HG02571 (cell line): ENCODE data around the gene ARPC2.
"Not testable (repeated sequence)": the region's sequence is repeated elsewhere in the genome, so short reads cannot be mapped to it uniquely, and the experiment has no call there.

Experiments
- ATAC-seq: cut with Tn5 transposase; IDR thresholded peaks from one replicate; pipeline ENCODE4 v1.9.1; 2021; ENCODE audit warnings: mild to moderate bottlenecking, moderate library complexity; ENCODE audit not compliant: unreplicated experiment

The ARPC2 gene

DNA sequence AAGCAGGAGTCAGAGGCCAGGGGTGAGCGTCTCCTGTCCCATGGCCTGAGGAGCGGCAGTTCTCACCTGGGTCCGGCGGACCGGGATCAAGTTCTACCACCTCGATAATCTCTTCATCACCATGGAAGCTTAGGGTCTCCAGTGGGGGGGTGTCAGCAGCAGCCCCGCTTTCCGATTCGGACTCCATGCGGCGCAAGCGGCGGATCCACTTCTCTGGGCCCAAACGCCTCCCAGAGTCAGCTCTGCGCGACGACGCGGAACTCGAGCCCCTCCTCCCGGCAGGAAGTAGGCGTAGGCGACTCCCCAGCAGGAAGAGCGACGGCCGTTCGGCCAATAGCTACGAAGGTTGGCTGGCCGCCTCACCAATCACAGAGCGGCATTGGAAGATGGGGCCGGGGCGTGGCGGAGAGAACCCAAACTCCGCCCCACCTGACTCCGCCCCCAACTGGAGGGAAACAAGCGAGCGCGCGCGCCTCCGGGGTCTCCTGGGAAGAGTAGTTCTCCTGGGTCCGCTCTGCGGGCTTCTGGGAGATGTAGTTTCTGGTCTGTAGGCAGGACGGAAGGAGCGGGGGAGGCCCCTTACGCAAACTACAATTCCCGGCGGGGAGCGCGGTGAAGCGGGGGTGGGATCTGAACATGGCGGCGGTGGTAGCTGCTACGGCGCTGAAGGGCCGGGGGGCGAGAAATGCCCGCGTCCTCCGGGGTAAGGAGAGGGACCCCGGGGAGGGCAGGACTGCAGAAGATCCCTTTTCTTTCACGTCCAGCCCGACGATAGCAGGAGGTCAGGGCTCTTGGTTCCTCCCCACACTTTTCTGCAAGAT, 53.1 kb downstream of the ARPC2 start, which contains the start of the genes AAMP and PNKD:
Gene AAMP, minus strand, starts transcription at position 238 of the 821 bp plus-strand sequence. Its CDS starts 51 bp downstream, at position 187.
Gene PNKD, plus strand, starts transcription at position 620 of the 821 bp plus-strand sequence. Its CDS starts 17 bp downstream, at position 637.
- peak; percentile 88 for ATAC-seq

DNA sequence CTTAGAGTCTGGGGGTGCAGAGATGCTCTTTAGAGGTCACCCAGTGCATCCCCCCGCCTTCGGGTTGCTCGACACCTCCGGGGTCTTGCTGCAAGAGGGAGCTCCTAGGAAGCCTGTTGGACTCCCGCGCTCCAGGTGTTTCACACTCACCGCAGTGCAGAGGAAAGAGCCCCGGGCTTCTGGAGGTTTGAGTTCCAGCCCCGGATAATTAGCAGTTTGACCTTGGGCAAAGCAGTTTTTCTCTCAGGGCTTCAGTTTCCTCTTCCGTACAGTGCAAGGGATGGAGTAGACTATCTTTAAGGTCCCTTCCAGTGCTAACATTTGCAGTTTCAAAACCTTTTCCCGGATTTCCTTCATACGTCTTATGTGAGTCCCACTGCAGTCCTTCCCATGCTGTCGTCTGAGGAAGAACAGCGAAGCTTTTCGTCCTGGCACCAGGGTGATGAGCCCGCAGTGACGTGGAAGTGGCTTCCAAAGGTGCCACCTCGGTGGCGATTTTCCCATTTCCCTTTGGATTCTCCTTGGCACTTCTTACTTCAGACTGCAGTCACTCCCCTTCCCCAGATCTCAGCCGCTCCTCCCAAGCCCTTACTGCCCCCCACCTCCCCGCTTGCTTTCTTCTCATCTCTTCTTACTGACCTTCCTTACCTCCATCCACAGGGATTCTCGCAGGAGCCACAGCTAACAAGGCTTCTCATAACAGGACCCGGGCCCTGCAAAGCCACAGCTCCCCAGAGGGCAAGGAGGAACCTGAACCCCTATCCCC, 53.9 kb downstream of the ARPC2 start:
- no peak for ATAC-seq

DNA sequence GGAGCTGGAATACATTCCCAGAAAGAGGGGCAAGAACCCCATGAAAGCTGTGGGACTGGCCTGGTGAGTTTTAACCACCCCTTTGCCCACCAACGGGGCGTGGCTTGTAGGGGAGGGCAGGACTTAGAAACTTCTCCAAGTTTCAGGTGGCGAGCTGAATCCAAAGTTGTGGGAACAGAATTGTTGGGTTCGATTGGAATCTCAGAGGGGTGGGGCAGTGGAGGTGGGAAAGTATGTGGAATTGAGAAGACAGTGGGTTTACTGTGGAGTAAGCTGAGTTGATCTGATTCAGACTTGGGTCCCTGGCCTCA, 54.5 kb downstream of the ARPC2 start:
- no peak for ATAC-seq

DNA sequence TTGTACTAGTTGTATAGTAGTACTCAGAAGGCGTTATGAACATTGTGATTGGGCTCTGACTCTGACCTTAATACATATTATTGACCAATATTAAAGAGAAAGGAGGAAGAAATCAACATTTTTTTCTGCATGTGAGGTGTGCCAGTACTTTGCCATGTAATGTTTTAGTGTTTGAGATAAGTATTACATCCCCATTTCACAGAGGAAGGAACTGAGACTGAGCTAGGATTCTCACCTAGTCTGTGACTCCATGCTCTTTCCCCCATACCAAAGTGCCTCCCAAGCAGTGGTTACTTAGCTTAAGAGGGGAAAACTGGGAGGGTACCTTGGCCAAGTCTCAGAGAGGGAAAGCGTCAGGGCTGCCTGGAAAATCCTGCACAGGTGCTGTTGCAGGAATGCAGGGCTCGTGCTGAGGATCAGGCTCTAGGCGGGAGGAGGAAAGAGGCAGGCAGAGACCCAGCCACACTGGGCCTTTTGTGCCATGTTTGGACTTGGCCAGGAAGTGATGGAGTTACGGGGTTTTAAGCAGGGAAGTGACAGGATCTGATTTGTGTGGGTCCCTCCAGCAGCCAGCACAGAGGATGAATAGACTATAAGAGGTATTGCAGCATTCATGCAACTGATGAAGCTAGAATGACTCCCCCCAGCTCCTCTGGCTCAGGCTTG, 55.0 kb downstream of the ARPC2 start:
- no peak for ATAC-seq

DNA sequence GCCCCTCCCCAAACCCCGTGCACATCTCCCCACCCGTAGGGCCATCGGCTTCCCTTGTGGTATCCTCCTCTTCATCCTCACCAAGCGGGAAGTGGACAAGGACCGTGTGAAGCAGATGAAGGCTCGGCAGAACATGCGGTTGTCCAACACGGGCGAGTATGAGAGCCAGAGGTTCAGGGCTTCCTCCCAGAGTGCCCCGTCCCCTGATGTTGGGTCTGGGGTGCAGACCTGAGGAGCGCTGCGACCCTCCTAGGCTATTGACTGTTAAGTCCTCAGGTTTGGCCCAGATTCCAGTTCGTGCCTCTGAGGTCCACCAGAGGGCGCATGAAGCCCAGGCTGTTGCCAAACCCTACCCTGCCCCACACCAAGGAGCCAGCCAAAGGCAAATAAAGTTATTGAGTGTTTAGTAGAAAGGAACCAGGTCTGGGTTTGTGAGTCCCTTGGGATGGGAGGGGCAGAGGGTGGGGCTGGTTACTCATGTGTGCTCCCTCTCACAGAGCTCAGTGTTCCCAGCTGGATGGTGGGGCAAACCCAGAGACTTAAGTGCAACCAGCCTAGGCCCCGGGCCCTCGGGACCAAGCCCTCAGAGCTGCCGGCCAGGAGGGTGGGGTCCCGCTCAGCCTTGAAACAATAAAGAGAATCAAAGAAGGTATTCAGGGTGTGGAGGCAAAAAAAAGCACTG, 55.7 kb downstream of the ARPC2 start:
- no peak for ATAC-seq

DNA sequence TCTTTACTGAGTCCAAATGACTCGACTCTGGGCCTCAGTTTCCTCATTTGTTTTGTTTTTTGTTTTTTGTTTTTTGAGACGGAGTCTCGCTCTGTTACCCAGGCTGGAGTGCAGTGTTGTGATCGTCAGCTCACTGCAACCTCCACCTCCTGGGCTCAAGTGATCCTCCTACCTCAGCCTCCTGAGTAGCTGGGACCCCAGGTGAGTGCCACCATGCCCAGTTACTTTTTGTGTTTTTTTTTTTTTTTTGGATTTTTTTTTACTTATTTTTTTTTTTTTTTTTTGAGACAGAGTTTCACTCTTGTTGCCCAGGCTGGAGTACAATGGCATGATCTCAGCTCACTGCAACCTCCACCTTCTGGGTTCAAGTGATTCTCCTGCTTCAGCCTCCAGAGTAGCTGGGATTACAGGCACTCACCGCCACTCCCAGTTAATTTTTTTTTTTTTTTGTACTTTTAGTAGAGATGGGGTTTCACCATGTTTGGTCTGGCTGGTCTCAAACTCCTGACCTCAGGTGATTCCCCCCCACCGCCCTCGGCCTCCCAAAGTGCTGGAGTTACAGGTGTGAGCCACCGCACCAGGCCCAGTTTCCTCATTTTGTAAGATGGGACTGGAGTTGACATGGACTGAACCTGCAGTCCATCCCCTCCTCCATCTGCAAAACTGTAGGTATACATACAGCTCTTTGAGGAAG, 56.4 kb downstream of the ARPC2 start:
- ATAC-seq: not testable (repeated sequence)

DNA sequence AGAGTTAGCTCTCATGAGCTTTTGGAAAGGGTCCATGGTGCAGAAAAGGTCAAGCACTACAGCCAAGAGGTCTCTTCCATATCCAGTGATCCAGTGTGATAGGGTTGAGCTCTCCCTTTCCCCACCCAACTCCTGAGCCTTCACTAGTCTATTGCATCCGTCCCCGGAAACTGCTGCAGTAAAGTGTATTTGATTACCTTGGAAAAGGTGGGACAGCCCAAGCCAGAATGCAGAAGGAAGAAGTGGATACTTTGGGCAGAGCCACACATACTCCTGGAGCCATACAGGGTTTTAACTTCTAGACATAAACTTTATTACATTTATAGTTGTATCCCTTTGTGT, 56.9 kb downstream of the ARPC2 start:
- ATAC-seq: no peak

DNA sequence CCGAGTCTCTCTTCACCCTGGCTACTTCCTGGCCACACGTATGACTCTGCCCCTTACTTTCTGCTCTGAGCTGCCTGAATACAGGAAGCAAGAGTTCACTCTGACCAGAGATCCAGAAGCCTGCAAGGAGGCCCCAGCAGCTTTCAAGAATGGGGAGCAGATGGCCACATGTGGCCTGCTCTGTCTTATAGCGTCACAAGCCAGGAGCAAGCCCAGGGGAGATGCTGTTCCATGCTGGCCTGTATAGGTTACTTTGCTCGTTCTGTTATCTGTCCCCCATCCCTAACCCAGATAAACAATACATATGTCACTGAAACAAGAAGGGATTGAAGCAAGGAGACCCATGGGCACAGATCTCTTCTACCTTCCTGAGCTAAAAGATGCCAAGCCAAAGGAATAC, 57.6 kb downstream of the ARPC2 start:
- no peak for ATAC-seq

DNA sequence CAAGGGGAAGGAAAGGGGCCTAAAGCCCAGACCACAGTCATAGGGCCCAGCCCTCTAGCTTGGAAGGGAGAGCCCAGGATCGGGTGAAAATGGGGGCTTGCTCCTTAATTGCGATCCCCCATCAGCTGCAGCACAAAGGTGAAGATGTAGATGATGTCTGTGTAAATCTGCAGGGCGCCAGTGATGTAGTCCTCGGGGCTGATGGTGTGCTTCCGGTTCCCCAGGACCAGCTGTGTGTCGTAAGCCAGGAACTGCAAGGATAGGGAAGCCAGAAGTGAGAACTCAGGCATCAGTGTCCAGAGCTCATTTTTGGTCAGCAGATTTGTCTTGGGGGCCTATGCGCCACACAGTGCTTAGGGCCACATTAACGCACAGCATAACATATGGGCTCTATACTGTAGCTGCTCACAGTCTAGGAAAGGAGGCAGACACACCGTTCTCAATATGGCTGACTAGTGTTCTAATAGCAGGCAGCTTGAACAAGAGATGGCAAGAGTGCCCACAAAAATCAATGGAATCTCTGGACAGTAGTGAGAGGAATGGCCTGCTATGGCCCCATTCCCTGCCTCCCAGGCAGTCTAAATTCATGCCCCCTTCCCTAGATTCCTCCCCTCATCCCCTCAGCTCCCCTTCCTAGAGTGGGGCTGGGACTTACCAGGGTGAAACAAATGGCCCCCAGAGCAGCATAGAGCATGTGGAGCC, 58.5 kb downstream of the ARPC2 start:
- no peak for ATAC-seq

DNA sequence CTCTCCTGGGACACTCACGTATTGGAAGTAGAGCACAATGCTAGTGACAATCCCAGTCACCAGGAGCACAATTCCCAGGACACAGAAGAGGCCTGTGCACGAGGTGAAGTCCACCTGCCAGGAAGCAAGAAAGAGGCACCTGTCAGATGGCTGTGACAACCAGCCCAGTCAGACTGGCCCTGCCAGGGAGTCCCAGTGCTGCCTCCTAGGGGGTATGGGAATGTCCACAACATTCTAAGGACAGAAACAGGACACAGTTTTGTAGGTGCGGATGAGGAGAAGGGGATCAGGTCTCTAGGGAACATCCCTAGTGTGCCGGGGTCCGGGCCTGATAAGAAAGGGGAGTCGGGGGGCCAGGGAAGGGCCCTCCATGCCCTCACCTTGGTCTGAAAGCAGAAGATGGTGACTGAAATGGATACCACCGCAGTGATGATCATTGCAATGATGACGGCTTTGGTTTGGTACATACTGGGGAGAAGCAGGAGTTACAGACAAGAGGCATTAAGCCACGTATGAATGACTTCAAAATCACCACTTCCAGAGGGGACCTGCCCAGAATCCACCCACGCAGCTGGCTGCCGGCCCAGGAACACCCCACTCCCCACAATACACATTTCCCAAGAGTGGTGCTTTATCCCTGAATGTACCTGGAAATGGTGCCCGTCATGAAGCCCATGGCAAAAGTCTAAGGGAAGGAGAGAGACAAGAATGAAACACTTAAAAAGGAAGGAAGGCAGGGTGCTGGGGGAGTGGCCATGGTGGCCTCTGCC, 60.2 kb downstream of the ARPC2 start:
- no peak for ATAC-seq

DNA sequence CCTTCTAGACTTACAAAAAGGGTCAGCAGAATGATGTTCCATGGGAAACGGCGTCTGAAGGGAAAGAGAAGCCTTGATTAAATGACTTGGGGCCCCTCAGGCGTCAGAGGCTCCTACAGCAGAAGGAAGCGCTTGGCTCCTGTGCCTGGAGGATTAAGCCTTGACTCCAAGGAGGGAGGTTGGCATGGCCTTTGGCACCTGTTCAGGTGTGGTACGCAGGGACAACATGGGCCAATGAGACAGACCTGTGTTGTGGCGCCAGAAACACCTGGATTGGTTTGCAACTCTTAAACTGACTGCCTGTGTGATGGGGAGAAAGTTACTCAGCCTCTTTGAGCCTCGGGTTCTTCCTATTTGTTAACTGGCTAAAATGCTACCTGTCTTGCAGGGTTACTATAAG, 60.9 kb downstream of the ARPC2 start:
- ATAC-seq: no peak

DNA sequence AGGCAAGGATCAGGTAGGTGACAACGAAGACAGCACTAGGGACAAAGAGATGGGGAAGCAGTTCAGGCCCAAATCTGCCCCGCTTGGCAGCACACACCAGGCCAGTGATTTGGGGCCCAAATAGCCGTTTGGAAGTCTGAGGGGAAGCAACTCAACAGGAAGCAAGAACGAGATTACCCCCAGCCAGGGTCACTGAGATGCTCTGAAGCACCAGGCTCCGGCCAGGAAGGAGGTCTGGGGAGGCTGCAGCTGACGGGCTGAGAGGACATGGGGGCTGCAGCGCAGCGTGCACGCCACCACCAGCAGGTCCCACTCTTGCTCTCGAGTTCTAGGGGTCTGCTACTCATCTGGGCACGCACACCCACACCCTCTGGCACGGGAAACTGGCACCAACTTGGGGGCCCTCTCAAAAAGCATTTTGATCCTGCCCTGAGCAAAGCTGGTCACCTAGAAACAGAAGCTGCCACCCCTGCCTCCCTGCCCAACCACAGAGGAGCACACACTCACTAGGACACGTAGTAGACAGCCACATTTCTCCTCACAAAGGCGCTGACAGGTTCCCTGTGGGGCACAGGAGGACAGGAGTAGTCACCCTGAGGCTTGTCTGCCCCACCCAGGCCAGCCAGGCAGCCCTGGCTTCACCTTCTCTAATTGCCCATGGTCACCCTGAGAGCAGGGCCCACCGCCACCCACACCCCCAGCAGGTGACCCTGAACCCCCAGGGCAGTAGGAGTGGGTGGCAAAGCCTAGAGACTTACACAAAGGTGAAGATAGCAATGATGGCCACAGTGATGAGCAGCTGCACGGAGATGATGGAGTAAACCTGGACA, 61.8 kb downstream of the ARPC2 start:
- ATAC-seq: no peak

DNA sequence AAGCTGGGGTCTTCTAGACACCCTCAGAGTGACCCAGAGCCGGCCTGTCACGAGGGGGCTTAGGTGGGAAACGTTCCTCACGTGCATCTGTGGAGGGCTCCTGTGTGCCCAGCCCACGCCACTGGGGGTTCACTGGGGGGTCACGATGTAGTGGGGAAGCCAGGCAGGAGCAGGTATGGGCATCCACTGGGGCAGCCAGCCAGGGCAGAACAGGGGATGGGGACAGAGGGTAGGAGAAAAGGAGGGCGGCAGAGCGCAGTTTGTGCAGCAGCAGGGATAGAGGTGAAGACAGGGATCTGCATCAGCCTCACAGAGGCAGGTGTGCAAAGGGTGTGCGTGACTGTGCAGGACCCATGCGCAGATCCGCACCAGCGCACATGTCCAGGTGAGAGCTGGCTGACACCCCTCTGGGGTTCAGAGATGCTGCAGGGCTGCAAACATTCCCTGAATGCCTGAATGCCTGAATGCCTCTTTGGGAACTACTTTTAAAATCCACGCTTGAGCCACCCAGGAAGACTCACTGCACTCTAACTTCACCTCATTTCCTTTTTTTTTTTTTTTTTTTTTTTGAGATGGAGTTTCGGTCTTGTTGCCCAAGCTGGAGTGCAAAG, 63.4 kb downstream of the ARPC2 start:
- no peak for ATAC-seq

DNA sequence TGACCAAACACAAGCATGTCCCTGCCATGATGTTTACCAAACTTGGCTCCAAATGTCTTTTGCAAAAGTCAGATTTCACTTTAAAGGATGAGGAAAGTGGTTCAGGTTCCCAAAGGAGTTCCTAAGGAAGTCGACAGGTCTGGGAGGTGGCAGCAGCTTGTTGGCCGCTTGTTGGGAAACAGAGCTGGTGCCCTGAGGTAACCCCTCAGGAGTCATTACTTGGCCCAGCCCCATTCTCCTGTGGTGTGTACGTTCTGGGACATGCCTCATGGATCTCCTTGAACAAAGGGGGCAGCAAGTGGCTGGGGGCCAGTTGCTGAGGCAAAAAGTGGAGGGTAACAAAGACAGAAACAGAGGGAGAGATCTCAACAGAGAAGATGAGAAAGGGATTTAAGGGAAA, 64.5 kb downstream of the ARPC2 start:
- no peak for ATAC-seq

DNA sequence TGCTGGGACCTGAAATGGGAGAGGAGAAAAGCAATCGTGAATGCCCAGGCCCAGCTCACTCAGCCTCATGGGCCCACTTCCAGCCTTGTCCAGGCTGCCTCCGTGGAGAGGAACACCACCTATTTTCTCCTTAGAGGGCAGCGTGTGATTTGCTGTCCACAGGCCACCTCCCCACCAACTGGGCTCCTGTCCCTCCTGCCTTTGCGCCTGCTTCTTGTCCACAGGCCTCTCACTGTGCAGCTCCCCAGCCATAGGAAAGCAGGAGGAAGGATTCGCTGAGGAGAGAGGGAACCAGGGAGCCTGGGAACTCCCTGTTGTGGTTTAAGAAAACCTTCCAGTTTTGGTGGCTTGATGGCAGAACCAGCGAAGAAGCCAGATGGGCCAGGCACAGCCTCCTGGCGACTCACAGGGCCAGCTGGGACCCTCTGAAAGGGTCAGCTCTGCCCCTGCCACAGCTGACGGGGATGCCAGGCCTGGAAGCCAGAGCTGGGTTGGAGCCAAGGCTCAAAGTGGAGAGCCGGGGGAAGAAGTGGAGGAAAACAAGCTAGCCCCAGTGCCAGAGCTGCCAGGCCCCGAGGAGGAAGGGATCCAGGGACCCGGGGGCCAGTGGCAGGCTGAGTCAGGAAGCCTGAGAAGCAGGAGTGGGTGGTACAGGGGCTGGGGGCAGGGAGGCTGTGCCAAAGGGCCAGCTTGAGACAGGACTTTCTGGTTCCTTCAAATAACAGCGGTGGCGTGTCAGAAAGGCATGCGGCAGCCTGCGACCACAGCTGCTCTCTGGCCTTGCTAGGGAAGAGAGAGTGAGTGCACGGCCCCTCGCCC, 65.4 kb downstream of the ARPC2 start:
- no peak for ATAC-seq

DNA sequence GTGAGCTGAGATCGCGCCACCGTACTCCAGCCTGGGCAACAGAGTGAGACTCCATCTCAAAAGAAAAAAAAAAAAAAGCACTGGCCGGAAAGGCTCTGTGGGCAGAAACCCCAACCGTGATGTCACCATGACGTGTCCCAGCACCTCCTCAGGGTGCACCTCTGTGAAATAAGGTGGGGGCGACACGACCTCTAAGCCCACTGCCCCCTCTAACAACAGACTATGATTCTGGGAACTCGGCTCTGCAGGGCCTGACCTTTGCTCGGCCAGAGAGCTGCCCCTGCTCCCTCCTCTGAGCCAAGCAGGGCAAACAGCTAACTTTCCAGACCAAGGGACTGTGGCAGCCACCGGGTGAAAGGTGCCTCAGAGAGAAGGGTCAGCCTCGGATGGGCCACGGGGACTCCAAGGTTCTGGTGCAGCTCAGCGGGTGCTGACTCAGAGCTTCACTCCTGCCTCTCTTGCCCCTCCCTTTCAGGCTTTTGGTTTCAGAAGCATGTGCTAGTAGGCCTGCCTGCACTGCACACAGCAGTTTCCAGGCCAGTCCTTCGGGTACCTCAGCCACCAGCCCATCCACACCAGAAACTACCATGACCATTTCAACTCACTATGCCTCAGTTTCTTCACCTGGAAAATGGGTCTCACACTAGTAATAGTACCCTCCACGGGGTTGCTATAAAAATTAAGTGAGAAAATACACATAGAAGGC, 67.3 kb downstream of the ARPC2 start:
- ATAC-seq: peak; percentile 55

DNA sequence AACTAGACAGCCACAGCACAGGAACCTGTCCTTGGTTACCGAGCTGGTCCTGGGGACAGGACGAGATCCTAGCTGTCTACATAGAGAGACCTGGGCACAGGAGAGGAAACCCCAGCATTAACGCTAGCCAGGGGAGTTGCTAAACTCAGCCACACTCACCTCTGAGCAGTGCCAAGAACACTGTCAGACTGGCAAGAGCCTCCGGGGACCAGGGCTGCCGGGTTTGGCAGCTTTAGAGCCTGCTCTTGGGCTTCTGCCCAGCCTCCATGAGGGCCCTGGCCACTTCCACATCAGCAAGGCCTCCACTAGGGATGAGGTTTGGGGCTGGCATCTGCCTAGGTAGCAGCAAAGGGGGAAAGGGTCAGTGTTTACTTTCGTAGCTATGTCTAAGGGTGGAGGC, 68.6 kb downstream of the ARPC2 start:
- no peak for ATAC-seq
